ENCODE results near the gene CXCL16.

CXCL16 gene

DNA sequence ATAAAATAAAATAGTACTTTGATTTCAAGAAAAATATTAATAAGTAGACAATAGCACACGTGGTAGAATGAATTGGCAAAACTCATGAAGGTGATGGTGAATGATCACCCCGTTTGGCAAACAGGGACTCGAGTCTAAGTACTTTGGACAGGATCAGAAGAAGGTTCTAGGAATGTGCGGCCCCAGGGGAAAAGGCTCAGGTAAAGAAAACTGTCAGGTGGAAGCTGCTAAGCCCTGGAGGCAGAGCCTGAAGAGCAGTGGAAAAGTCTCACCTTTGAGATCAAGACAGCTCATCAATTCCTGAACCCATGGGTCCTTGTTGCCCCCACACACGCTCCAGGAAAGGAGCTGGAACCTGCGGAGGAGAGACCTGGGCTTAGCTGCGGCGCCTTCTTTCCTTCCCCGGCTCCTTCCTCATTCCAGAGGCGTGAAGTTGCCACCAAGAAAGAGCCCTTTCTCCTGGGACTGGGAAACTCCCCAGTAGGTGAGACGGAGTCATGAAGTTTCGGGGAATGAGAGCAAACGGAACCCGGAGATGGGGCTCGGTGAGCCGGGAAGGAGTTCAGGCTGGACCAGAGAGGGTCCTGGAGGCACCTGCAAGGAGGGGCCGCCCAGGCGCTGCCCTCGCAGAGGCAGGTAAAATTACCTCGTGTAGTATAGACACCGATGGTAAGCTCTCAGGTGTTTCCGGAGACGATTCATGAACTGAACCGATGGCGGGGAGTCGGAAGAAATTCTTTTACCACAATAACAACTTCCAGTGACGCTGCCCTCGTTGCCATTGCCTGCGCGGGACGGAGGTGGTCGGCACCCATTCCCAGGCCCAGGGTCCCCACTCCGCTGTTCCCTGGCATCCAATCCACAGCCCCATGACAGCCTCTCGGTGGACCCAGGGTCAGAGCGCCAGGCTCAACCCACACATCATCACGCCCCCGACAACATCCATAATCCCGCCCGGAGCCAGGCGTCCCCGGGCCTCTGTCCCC, 1.3 kb downstream of the CXCL16 start:
- Histone ChIP-seq H3K79me2 (ENCODE audit: insufficient read depth, low read length) (no peaks in the 10 kb centered on the region), H3K27ac (ENCODE audit: low read depth, low read length) (no peak overlapping the region), H2AFZ (ENCODE audit: low read depth, low read length, severe bottlenecking) (no peak overlapping the region), H3K9me3 (ENCODE audit: insufficient read depth, low read length) (no peaks in the 10 kb centered on the region), H3K4me3 (ENCODE audit: insufficient read depth, low read length, poor library complexity, severe bottlenecking) (no peak overlapping the region), H3K36me3 (ENCODE audit: low read length) (no peaks in the 10 kb centered on the region), H3K4me2 (ENCODE audit: low read depth, low read length, poor library complexity, severe bottlenecking) (peak overlapping the region; percentile 65), H3F3A (ENCODE audit: insufficient read depth) (no peaks in the 10 kb centered on the region), H3K9me2 (replicated peaks; ENCODE audit: insufficient read depth, low read length) (no peaks in the 10 kb centered on the region), H4K20me1 (ENCODE audit: low read depth, low read length) (no peaks in the 10 kb centered on the region), H3K9ac (ENCODE audit: low read length) (no peak overlapping the region), H3K27me3 (ENCODE audit: low read length) (no peaks in the 10 kb centered on the region)
- no peak for TF ChIP-seq EZH2phosphoT487 (conservative IDR thresholded peaks at IDR 0.05; ENCODE audit: low read length)
- TF ChIP-seq, protein P1, sequence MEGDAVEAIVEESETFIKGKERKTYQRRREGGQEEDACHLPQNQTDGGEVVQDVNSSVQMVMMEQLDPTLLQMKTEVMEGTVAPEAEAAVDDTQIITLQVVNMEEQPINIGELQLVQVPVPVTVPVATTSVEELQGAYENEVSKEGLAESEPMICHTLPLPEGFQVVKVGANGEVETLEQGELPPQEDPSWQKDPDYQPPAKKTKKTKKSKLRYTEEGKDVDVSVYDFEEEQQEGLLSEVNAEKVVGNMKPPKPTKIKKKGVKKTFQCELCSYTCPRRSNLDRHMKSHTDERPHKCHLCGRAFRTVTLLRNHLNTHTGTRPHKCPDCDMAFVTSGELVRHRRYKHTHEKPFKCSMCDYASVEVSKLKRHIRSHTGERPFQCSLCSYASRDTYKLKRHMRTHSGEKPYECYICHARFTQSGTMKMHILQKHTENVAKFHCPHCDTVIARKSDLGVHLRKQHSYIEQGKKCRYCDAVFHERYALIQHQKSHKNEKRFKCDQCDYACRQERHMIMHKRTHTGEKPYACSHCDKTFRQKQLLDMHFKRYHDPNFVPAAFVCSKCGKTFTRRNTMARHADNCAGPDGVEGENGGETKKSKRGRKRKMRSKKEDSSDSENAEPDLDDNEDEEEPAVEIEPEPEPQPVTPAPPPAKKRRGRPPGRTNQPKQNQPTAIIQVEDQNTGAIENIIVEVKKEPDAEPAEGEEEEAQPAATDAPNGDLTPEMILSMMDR (IDR thresholded peaks at IDR 0.05; ENCODE audit: insufficient read depth, low read length, poor library complexity, severe bottlenecking) = no peak

DNA sequence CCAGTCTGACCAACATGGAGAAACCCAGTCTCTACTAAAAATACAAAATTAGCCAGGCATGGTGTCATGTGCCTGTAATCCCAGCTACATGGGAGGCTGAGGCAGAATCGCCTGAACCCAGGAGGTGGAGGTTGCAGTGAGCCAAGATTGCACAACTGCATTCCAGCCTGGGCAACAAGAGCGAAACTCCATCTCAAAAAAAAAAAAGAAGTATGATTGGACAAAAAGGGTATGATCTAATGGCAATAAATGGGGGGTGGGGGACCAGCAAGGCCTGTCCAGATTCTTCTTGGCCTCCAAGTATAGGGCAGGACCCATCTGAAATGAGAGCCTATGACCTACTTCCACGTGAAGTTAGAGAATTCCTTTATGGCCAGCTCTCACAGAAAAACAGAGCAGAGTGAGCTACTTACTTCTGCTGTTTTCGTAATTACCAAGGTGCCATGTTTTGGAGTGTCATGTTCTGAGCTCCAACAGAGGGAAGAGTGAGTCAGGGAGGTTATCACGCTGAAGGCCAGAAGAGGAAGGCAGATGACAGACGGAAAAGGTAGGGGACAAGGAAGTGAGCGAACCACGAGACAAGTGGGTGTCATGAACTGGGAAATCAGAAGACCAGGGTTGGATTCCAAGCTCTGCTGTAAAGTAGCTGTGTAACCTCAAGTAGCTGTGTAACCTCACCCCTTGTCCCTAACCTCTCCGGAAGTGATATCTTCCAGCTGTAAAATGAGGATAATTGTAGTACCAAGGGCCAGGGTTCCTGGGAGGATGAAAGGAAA, 3.7 kb downstream of the CXCL16 start:
- Histone ChIP-seq H4K20me1 (ENCODE audit: low read depth, low read length) (no peaks in the 10 kb centered on the region), H3K27ac (ENCODE audit: low read depth, low read length) (no peak overlapping the region), H3K4me2 (ENCODE audit: low read depth, low read length, poor library complexity, severe bottlenecking) (no peak overlapping the region), H2AFZ (ENCODE audit: low read depth, low read length, severe bottlenecking) (no peak overlapping the region), H3K9me3 (ENCODE audit: insufficient read depth, low read length) (no peaks in the 10 kb centered on the region), H3K9me2 (replicated peaks; ENCODE audit: insufficient read depth, low read length) (no peaks in the 10 kb centered on the region), H3K79me2 (ENCODE audit: insufficient read depth, low read length) (no peaks in the 10 kb centered on the region), H3F3A (ENCODE audit: insufficient read depth) (no peaks in the 10 kb centered on the region), H3K9ac (ENCODE audit: low read length) (no peak overlapping the region), H3K27me3 (ENCODE audit: low read length) (no peaks in the 10 kb centered on the region), H3K36me3 (ENCODE audit: low read length) (no peaks in the 10 kb centered on the region), H3K4me3 (ENCODE audit: insufficient read depth, low read length, poor library complexity, severe bottlenecking) (no peak overlapping the region)
- TF ChIP-seq EZH2phosphoT487 (conservative IDR thresholded peaks at IDR 0.05; ENCODE audit: low read length) = no peak
- TF ChIP-seq, protein P1 (IDR thresholded peaks at IDR 0.05; ENCODE audit: insufficient read depth, low read length, poor library complexity, severe bottlenecking) = no peak

DNA sequence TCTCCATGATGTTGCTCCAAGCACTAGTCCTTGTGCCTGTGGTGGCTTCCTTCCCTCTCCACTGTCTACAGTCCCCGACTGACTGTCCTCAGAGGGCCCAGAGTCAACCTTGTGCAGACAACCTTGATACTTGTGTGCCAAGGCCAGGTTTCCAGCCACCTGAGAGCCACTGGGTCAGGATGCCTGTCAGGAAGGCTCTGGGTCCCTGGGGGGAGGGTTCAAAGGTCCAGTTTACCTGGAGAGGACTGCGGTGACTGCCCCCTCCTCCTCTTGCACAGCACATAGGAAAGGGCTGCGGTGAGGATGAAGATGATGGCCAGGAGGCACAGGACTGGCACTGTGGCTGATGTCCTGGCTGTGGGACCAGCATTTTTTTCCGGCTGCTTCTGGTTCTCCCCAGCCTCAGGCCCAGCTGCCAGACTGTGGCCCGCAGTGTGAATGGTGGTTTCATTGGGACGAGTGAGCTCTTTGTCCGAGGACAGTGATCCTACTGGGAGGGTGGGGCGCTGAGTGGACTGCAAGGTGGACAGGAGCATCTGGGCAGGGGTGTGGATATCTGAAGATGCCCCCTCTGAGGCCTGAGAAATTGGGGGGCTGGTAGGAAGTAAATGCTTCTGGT, 4.8 kb downstream of the CXCL16 start:
- no peaks in the 10 kb centered on the region for H3K9me2 ChIP-seq (replicated peaks; ENCODE audit: insufficient read depth, low read length)
- H3F3A ChIP-seq (ENCODE audit: insufficient read depth) = no peaks in the 10 kb centered on the region
- no peaks in the 10 kb centered on the region for H3K36me3 ChIP-seq (ENCODE audit: low read length)
- H3K4me3 ChIP-seq (ENCODE audit: insufficient read depth, low read length, poor library complexity, severe bottlenecking) = no peak overlapping the region
- no peaks in the 10 kb centered on the region for H3K9me3 ChIP-seq (ENCODE audit: insufficient read depth, low read length)
- H2AFZ ChIP-seq (ENCODE audit: low read depth, low read length, severe bottlenecking) = no peak overlapping the region
- H3K9ac ChIP-seq (ENCODE audit: low read length) = no peak overlapping the region
- no peak overlapping the region for H3K4me2 ChIP-seq (ENCODE audit: low read depth, low read length, poor library complexity, severe bottlenecking)
- no peaks in the 10 kb centered on the region for H3K27me3 ChIP-seq (ENCODE audit: low read length)
- no peaks in the 10 kb centered on the region for H3K79me2 ChIP-seq (ENCODE audit: insufficient read depth, low read length)
- no peak overlapping the region for H3K27ac ChIP-seq (ENCODE audit: low read depth, low read length)
- TF ChIP-seq, protein P1 (IDR thresholded peaks at IDR 0.05; ENCODE audit: insufficient read depth, low read length, poor library complexity, severe bottlenecking) = no peak
- TF ChIP-seq EZH2phosphoT487 (conservative IDR thresholded peaks at IDR 0.05; ENCODE audit: low read length) = no peak
- H4K20me1 ChIP-seq (ENCODE audit: low read depth, low read length) = no peaks in the 10 kb centered on the region
